NCI-H1436 (cell line): Measurements from ENCODE around the gene KCNMA1.
"Not testable (repeated sequence)": the region's sequence is repeated elsewhere in the genome, so short reads cannot be mapped to it uniquely, and the experiment has no call there.

Experiments used
- DNase-seq: peaks from one replicate; lab custom pipeline; 2025; lab: John Stamatoyannopoulos, UW

Gene KCNMA1

GRCh38 chr10:77361831-77362230 is 275.8 kb downstream of the KCNMA1 start:
- DNase-seq: no peak

GRCh38 chr10:77361426-77361825 is 276.2 kb downstream of the KCNMA1 start:
- no peak for DNase-seq

GRCh38 chr10:77360835-77361234 is 276.8 kb downstream of the KCNMA1 start:
- DNase-seq: no peak

- no peak for DNase-seq
These were observed 277.6 kb downstream of the KCNMA1 start for GRCh38 chr10:77359950-77360520.

- no peak for DNase-seq
These were observed 278.3 kb downstream of the KCNMA1 start for GRCh38 chr10:77359287-77359691.

GRCh38 chr10:77358656-77359055 is 279.0 kb downstream of the KCNMA1 start:
- no peak for DNase-seq

GRCh38 chr10:77357611-77358310 is 279.8 kb downstream of the KCNMA1 start:
- DNase-seq: no peak

- DNase-seq: no peak
These were observed 280.4 kb downstream of the KCNMA1 start for GRCh38 chr10:77357185-77357584.

- DNase-seq: no peak
These were observed 281.8 kb downstream of the KCNMA1 start for GRCh38 chr10:77355844-77356243.

GRCh38 chr10:77351386-77351785 is 286.2 kb downstream of the KCNMA1 start:
- DNase-seq: no peak

GRCh38 chr10:77350711-77351119 is 286.9 kb downstream of the KCNMA1 start:
- no peak for DNase-seq

- DNase-seq: no peak
These were observed 287.5 kb downstream of the KCNMA1 start for GRCh38 chr10:77350134-77350533.

- DNase-seq: no peak
These were observed 288.4 kb downstream of the KCNMA1 start for GRCh38 chr10:77349226-77349625.

GRCh38 chr10:77348751-77349150 is 288.9 kb downstream of the KCNMA1 start:
- no peak for DNase-seq

GRCh38 chr10:77348082-77348481 is 289.5 kb downstream of the KCNMA1 start:
- no peak for DNase-seq

GRCh38 chr10:77347052-77347451 is 290.6 kb downstream of the KCNMA1 start:
- DNase-seq: no peak

- DNase-seq: no peak
These were observed 296.6 kb downstream of the KCNMA1 start for GRCh38 chr10:77341055-77341454.

- not testable (repeated sequence) for DNase-seq
These were observed 297.7 kb downstream of the KCNMA1 start for GRCh38 chr10:77339872-77340271.

- DNase-seq: no peak
These were observed 298.4 kb downstream of the KCNMA1 start for GRCh38 chr10:77339166-77339565.

GRCh38 chr10:77338143-77338542 is 299.5 kb downstream of the KCNMA1 start:
- DNase-seq: no peak

- DNase-seq: no peak
These were observed 303.1 kb downstream of the KCNMA1 start for GRCh38 chr10:77334501-77334900.

- DNase-seq: peak; percentile 77
These were observed 303.8 kb downstream of the KCNMA1 start for GRCh38 chr10:77333610-77334340.

GRCh38 chr10:77332256-77332655 is 305.4 kb downstream of the KCNMA1 start:
- no peak for DNase-seq
